H1 (cell line): ENCODE measurements around the gene DLX2. TPM values are rescaled to one million over a fixed set of nuclear protein-coding genes. Genes with fewer than 3 reads are reported as not detected.

ENCODE experiments used
- CTCF ChIA-PET: fragments of 300-600 bp; sonication (Branson Sonifier 250); formaldehyde crosslinking; loops from one replicate; lab custom pipeline; 2021; ENCODE audit not compliant: partially characterized antibody; lab: Charles Lee
- POLR2A ChIA-PET: fragments of 300-600 bp; sonication (Branson Sonifier 250); formaldehyde crosslinking; loops from one replicate; lab custom pipeline; 2021; ENCODE audit warnings: inconsistent platforms; ENCODE audit not compliant: partially characterized antibody; lab: Charles Lee
- DNase-seq, 2 experiments: peaks; one replicate each; pipeline versions ENCODE4 v3.0.0 to v3.0.0-alpha.2; 2010 to 2022; ENCODE audit warnings: low spot score in 2 of 2, low read depth in 1 of 2, mixed read lengths in 1 of 2
- FAIRE-seq: peaks from 2 replicates; lab custom pipeline; 2011; peaks lifted over from hg19 to GRCh38; lab: Jason Lieb, UNC
- H2AFZ ChIP-seq: 2 replicates; pipeline ENCODE4 v1.8.1; 2012; ENCODE audit warnings: low read length, inconsistent platforms
- H2AK5ac ChIP-seq: 2 replicates; pipeline ENCODE4 v1.6.1; 2013; ENCODE audit warnings: low read depth, low read length
- H2BK120ac ChIP-seq: replicated peaks from 2 replicates; pipeline ENCODE3; 2013; ENCODE audit warnings: low read depth, low read length, inconsistent platforms
- H2BK12ac ChIP-seq: 2 replicates; pipeline ENCODE4 v1.6.1; 2013; ENCODE audit warnings: low read depth, low read length
- H2BK15ac ChIP-seq: 2 replicates; pipeline ENCODE4 v1.6.1; 2013; ENCODE audit warnings: low read length
- H2BK20ac ChIP-seq: 2 replicates; pipeline ENCODE4 v1.6.1; 2013; ENCODE audit warnings: low read length
- H2BK5ac ChIP-seq: 2 replicates; pipeline ENCODE4 v1.6.1; 2013; ENCODE audit warnings: low read depth, low read length
- H3K14ac ChIP-seq: 2 replicates; pipeline ENCODE4 v1.6.1; 2013; ENCODE audit warnings: inconsistent platforms; ENCODE audit not compliant: insufficient read length
- H3K18ac ChIP-seq: 2 replicates; pipeline ENCODE4 v1.6.1; 2013; ENCODE audit warnings: low read length; ENCODE audit errors: extremely low read depth
- H3K23ac ChIP-seq: 2 replicates; pipeline ENCODE4 v1.6.1; 2013; ENCODE audit warnings: inconsistent platforms; ENCODE audit not compliant: insufficient read length
- H3K23me2 ChIP-seq: 2 replicates; pipeline ENCODE4 v1.6.1; 2013; ENCODE audit warnings: low read depth, low read length
- H3K27ac ChIP-seq: 2 replicates; pipeline ENCODE4 v1.6.1; 2011; ENCODE audit warnings: low read depth, low read length, inconsistent platforms
- H3K27me3 ChIP-seq, 4 experiments: replicated peaks in 1 of 4; 1 replicate in 1 of 4; 2 replicates in 3 of 4; pipeline versions ENCODE4 v1.6.1 to v1.8.1; 2011 to 2013; ENCODE audit warnings: low read length in 3 of 4, mild to moderate bottlenecking in 3 of 4, inconsistent platforms in 2 of 4, mixed read lengths in 2 of 4, moderate library complexity in 1 of 4; ENCODE audit not compliant: control insufficient read depth in 3 of 4, insufficient read depth in 3 of 4; ENCODE audit errors: extremely low read depth in 1 of 4
- H3K36me3 ChIP-seq, 4 experiments: 2 replicates each; pipeline versions ENCODE4 v1.6.1 to v1.8.1; 2011 to 2013; ENCODE audit warnings: mild to moderate bottlenecking in 4 of 4, low read length in 3 of 4, moderate library complexity in 2 of 4, control low read depth in 1 of 4, inconsistent platforms in 1 of 4; ENCODE audit not compliant: insufficient read depth in 4 of 4, control insufficient read depth in 2 of 4
- H3K4ac ChIP-seq: replicated peaks from 2 replicates; pipeline ENCODE3; 2013; ENCODE audit warnings: low read length, low read depth, mixed read lengths, inconsistent platforms; ENCODE audit not compliant: insufficient read length
- H3K4me1 ChIP-seq, 4 experiments: replicated peaks in 1 of 4; 1 replicate in 1 of 4; 2 replicates in 3 of 4; pipeline versions ENCODE4 v1.6.1 to v1.8.1; 2011 to 2013; ENCODE audit warnings: low read length in 3 of 4, inconsistent platforms in 2 of 4, mixed read lengths in 1 of 4; ENCODE audit not compliant: insufficient read depth in 4 of 4, control insufficient read depth in 3 of 4
- H3K4me2 ChIP-seq, 2 experiments: 2 replicates each; pipeline versions ENCODE4 v1.6.1 to v1.8.1; 2011 to 2013; ENCODE audit warnings: low read depth in 2 of 2, low read length in 2 of 2, control low read depth in 1 of 2, inconsistent platforms in 1 of 2, mild to moderate bottlenecking in 1 of 2; ENCODE audit not compliant: insufficient read depth in 1 of 2
- H3K4me3 ChIP-seq, 4 experiments: fragments of 200-600, 300-600 bp in 1 of 4; sonication (generic), shearing (Covaris generic), sonication (Bioruptor Twin) in 1 of 4; 2 replicates each; pipeline versions ENCODE4 v1.5.1 to v1.8.1; 2011 to 2016; ENCODE audit warnings: low read length in 4 of 4, low read depth in 3 of 4, control low read depth in 2 of 4, inconsistent platforms in 2 of 4, mild to moderate bottlenecking in 2 of 4, mixed read lengths in 1 of 4, moderate library complexity in 1 of 4; ENCODE audit not compliant: insufficient read depth in 2 of 4; ENCODE audit errors: extremely low read depth in 1 of 4
- H3K56ac ChIP-seq: replicated peaks from 2 replicates; pipeline ENCODE3; 2013; ENCODE audit warnings: low read depth, mild to moderate bottlenecking, mixed read lengths, low read length, inconsistent platforms; ENCODE audit not compliant: insufficient read length
- H3K79me1 ChIP-seq: 2 replicates; pipeline ENCODE4 v1.6.1; 2013; ENCODE audit warnings: low read depth, low read length, control low read depth
- H3K79me2 ChIP-seq, 2 experiments: 2 replicates each; pipeline versions ENCODE4 v1.6.1 to v1.8.1; 2012 to 2013; ENCODE audit warnings: low read length in 2 of 2, mild to moderate bottlenecking in 2 of 2, inconsistent platforms in 1 of 2; ENCODE audit not compliant: insufficient read depth in 2 of 2, control insufficient read depth in 1 of 2
- H3K9ac ChIP-seq, 4 experiments: replicated peaks in 1 of 4; 1 replicate in 1 of 4; 2 replicates in 3 of 4; pipeline versions ENCODE4 v1.6.1 to v1.8.1; 2011 to 2013; ENCODE audit warnings: low read depth in 3 of 4, low read length in 3 of 4, control low read depth in 2 of 4, mild to moderate bottlenecking in 2 of 4, moderate library complexity in 2 of 4, inconsistent platforms in 1 of 4; ENCODE audit errors: extremely low read depth in 1 of 4
- H3K9me3 ChIP-seq, 2 experiments: 2 replicates each; pipeline versions ENCODE4 v1.6.1 to v1.8.1; 2012 to 2013; ENCODE audit warnings: mild to moderate bottlenecking in 2 of 2, moderate library complexity in 2 of 2, control low read depth in 1 of 2, inconsistent platforms in 1 of 2, low read depth in 1 of 2, low read length in 1 of 2, mixed read lengths in 1 of 2; ENCODE audit not compliant: insufficient read depth in 2 of 2
- H4K20me1 ChIP-seq, 2 experiments: replicated peaks in 1 of 2; 2 replicates each; pipeline versions ENCODE3 to v1.8.1; 2011 to 2013; ENCODE audit warnings: inconsistent platforms in 2 of 2, low read length in 2 of 2, mild to moderate bottlenecking in 1 of 2; ENCODE audit not compliant: insufficient read depth in 2 of 2, control insufficient read depth in 1 of 2
- H4K5ac ChIP-seq: 2 replicates; pipeline ENCODE4 v1.6.1; 2013; ENCODE audit warnings: low read length, low read depth, mixed read lengths, inconsistent platforms; ENCODE audit not compliant: insufficient read length
- H4K8ac ChIP-seq: 2 replicates; pipeline ENCODE4 v1.8.0; 2013; ENCODE audit warnings: mild to moderate bottlenecking, moderate library complexity, low read length, inconsistent platforms; ENCODE audit not compliant: insufficient read depth; ENCODE audit errors: extremely low read depth
- H4K91ac ChIP-seq: replicated peaks from 2 replicates; pipeline ENCODE3; 2013; ENCODE audit warnings: low read length, mixed read lengths, inconsistent platforms; ENCODE audit not compliant: insufficient read length
- RNF2 ChIP-seq: fragments of 200-900, 300-1000 bp; sonication (generic); IDR thresholded peaks from 2 replicates; pipeline ENCODE4 v1.7.1; 2016; ENCODE audit warnings: borderline replicate concordance, low read depth, mild to moderate bottlenecking, antibody characterized with exemption, low read length; ENCODE audit not compliant: poor library complexity, severe bottlenecking; ENCODE audit errors: missing control alignments
- WGBS, 2 experiments: shearing (Covaris generic) in 1 of 2; methylation state at CpG; one replicate each; pipeline versions ENCODE4 v1.1.6 to v1.1.7; 2013 to 2015; ENCODE audit warnings: low lambda C conversion rate in 2 of 2, mixed read lengths in 2 of 2, inconsistent platforms in 1 of 2, low coverage in 1 of 2, missing lambda C conversion rate in 1 of 2; ENCODE audit not compliant: insufficient replicate concordance in 2 of 2, insufficient coverage in 1 of 2, insufficient read length in 1 of 2; ENCODE audit errors: extremely low coverage in 1 of 2, missing lambda C conversion rate in 1 of 2; 5-methylcytosine and 5-hydroxymethylcytosine counted together
- polyA plus RNA-seq, 7 experiments: library from polyadenylated mRNA; depleted of rRNA in 3 of 7; stranded (reverse) in 5 of 7; unstranded in 2 of 7; fragments of >200 nt in 5 of 7; fragments of 200-250 nt in 2 of 7; gene quantifications; 1 replicate in 5 of 7; 2 replicates in 1 of 7; 4 replicates in 1 of 7; pipeline versions ENCODE4 v1.2.1 to v1.2.3, GENCODE V29; 2011 to 2013; ENCODE audit warnings: missing spikeins in 2 of 7, mixed read lengths in 2 of 7
- total RNA-seq: library from RNA; stranded (reverse); fragmentation: NEBNext Ultra II Directional; extraction: Animal tissue kit (Norgen Biotek cat#: 25700); gene quantifications from 2 replicates; pipeline ENCODE4 v1.2.1, GENCODE V29; 2021
- TF ChIP-seq, protein P1 (sequence below): IDR thresholded peaks from 2 replicates; pipeline ENCODE4 v1.6.1; 2012; ENCODE audit warnings: low read length, inconsistent platforms

Gene DLX2
- total and polyA plus RNA-seq, 2 of the 8 experiments (the other 6 are each of a cell fraction or from before 2014, with no cell fraction given) = 0.45 TPM; not detected in 1

GRCh38 chr2:172082105-172082943 lies 20.4 kb downstream of the DLX2 start:
- H4K91ac ChIP-seq = no peak overlapping the region
- WGBS, 2 experiments = 9% methylated on average over 14 of the region's 14 CpGs; no CpG with 5 or more reads in 1 of the 2 experiments
- H3K23me2 ChIP-seq = peaks cover 14% of the 10 kb centered on the region; the same call in 1 of the 2 replicates
- H3K23ac ChIP-seq = no peak overlapping the region
- no peaks in the 10 kb centered on the region for H3K79me1 ChIP-seq
- no peak overlapping the region for H3K18ac ChIP-seq
- H3K4ac ChIP-seq = no peak overlapping the region
- no peaks in the 10 kb centered on the region for H3K9me3 ChIP-seq
- H3K79me2 ChIP-seq = no peaks in the 10 kb centered on the region
- FAIRE-seq (no peak), DNase-seq (no peak)
- peaks cover 83 to 97% (median 92%) of the 10 kb centered on the region in 4 experiments for H3K27me3 ChIP-seq
- H3K4me2 ChIP-seq = peak overlapping the region; percentile 5 to 23; a peak in 1 of 4 replicates
- H2BK5ac ChIP-seq = no peak overlapping the region
- no peak overlapping the region for H2BK20ac ChIP-seq
- POLR2A ChIA-PET = interaction anchor here (1.0 to 14.0 kb wide), 5 partner anchors 8 to 160 kb away, joined by 3 to 184 read pairs (median 4); partner anchors contain the start of genes DLX2 and HAT1
- H2BK120ac ChIP-seq = no peak overlapping the region
- no peak overlapping the region for H3K9ac ChIP-seq
- CTCF ChIA-PET = interaction anchor here (0.8 to 2.6 kb wide), 10 partner anchors 14 to 379 kb away, joined by 3 to 19 read pairs (median 4); partner anchors contain the start of gene DLX2
- H3K4me1 ChIP-seq = peaks cover 2 to 48% (median 22%) of the 10 kb centered on the region in 4 experiments
- no peak overlapping the region for H4K8ac ChIP-seq
- H2BK12ac ChIP-seq = no peak overlapping the region
- H4K5ac ChIP-seq = no peak overlapping the region
- H2AFZ ChIP-seq = no peak overlapping the region
- H3K27ac ChIP-seq = no peak overlapping the region
- no peaks in the 10 kb centered on the region for H3K36me3 ChIP-seq
- H3K4me3 ChIP-seq = no peak overlapping the region
- H2BK15ac ChIP-seq = no peak overlapping the region
- no peak overlapping the region for H3K56ac ChIP-seq
- H4K20me1 ChIP-seq = peaks cover 20 to 36% of the 10 kb centered on the region in 2 experiments
- no peak overlapping the region for H3K14ac ChIP-seq
- H2AK5ac ChIP-seq = no peak overlapping the region
- TF ChIP-seq RNF2 = peak; percentile 21
- TF ChIP-seq, protein P1, sequence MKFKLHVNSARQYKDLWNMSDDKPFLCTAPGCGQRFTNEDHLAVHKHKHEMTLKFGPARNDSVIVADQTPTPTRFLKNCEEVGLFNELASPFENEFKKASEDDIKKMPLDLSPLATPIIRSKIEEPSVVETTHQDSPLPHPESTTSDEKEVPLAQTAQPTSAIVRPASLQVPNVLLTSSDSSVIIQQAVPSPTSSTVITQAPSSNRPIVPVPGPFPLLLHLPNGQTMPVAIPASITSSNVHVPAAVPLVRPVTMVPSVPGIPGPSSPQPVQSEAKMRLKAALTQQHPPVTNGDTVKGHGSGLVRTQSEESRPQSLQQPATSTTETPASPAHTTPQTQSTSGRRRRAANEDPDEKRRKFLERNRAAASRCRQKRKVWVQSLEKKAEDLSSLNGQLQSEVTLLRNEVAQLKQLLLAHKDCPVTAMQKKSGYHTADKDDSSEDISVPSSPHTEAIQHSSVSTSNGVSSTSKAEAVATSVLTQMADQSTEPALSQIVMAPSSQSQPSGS = no peak
